ENCODE measurements around the gene GPRIN3.

The GPRIN3 gene

GRCh38 chr4:89307446-89308160 lies at the start of gene GPRIN3:
TSS of gene GPRIN3 (minus strand) at chr4:89307800. CDS start at chr4:89250110, 57,690 bp downstream.
- peak; percentile 58 for DNase-seq (ENCODE audit: low read depth)

- no peak for DNase-seq (ENCODE audit: low read depth)
These were observed 49.7 kb upstream of the GPRIN3 start for GRCh38 chr4:89357340-89357739.

GRCh38 chr4:89356086-89356485 lies 48.5 kb upstream of the GPRIN3 start:
- no peak for DNase-seq (ENCODE audit: low read depth)

GRCh38 chr4:89353514-89353913 lies 45.9 kb upstream of the GPRIN3 start:
- DNase-seq (ENCODE audit: low read depth) = no peak

GRCh38 chr4:89352541-89352940 lies 44.9 kb upstream of the GPRIN3 start:
- no peak for DNase-seq (ENCODE audit: low read depth)

GRCh38 chr4:89351201-89351600 lies 43.6 kb upstream of the GPRIN3 start:
- no peak for DNase-seq (ENCODE audit: low read depth)

- DNase-seq (ENCODE audit: low read depth) = no peak
These were observed 39.9 kb upstream of the GPRIN3 start for GRCh38 chr4:89347363-89348025.

GRCh38 chr4:89344571-89344970 lies 37.0 kb upstream of the GPRIN3 start:
- no peak for DNase-seq (ENCODE audit: low read depth)

- DNase-seq (ENCODE audit: low read depth) = no peak
These were observed 30.6 kb upstream of the GPRIN3 start for GRCh38 chr4:89338206-89338605.

- no peak for DNase-seq (ENCODE audit: low read depth)
These were observed 30.1 kb upstream of the GPRIN3 start for GRCh38 chr4:89337681-89338080.

GRCh38 chr4:89336818-89337420 lies 29.3 kb upstream of the GPRIN3 start:
- no peak for DNase-seq (ENCODE audit: low read depth)

- DNase-seq (ENCODE audit: low read depth) = no peak
These were observed 27.2 kb upstream of the GPRIN3 start for GRCh38 chr4:89334830-89335229.

- no peak for DNase-seq (ENCODE audit: low read depth)
These were observed 26.7 kb upstream of the GPRIN3 start for GRCh38 chr4:89334311-89334710.

- no peak for DNase-seq (ENCODE audit: low read depth)
These were observed 24.3 kb upstream of the GPRIN3 start for GRCh38 chr4:89331686-89332544.

- DNase-seq (ENCODE audit: low read depth) = no peak
These were observed 23.6 kb upstream of the GPRIN3 start for GRCh38 chr4:89331197-89331596.

- no peak for DNase-seq (ENCODE audit: low read depth)
These were observed 21.7 kb upstream of the GPRIN3 start for GRCh38 chr4:89329280-89329679.

- DNase-seq (ENCODE audit: low read depth) = no peak
These were observed 17.1 kb upstream of the GPRIN3 start for GRCh38 chr4:89324671-89325070.

- no peak for DNase-seq (ENCODE audit: low read depth)
These were observed 15.1 kb upstream of the GPRIN3 start for GRCh38 chr4:89322671-89323070.

- DNase-seq (ENCODE audit: low read depth) = no peak
These were observed 12.2 kb upstream of the GPRIN3 start for GRCh38 chr4:89319756-89320155.

- DNase-seq (ENCODE audit: low read depth) = no peak
These were observed 9.3 kb upstream of the GPRIN3 start for GRCh38 chr4:89316931-89317366.

- no peak for DNase-seq (ENCODE audit: low read depth)
These were observed 8.6 kb upstream of the GPRIN3 start for GRCh38 chr4:89316211-89316610.

- no peak for DNase-seq (ENCODE audit: low read depth)
These were observed 6.7 kb upstream of the GPRIN3 start for GRCh38 chr4:89314291-89314690.
